MG63 (cell line): ENCODE measurements around the gene SSR2. TPM values are rescaled to one million over a fixed set of nuclear protein-coding genes. Genes with fewer than 3 reads are reported as not detected.
"Not testable (repeated sequence)": the region's sequence is repeated elsewhere in the genome, so short reads cannot be mapped to it uniquely, and the experiment has no call there.

Experiments
- DNase-seq: peaks from one replicate; pipeline ENCODE4 v3.0.0-alpha.2; 2020
- H3K27me3 ChIP-seq: fragments of 250-450 bp; sonication (Bioruptor Pico); 2 replicates; pipeline ENCODE4 v1.5.1; 2020; ENCODE audit warnings: mild to moderate bottlenecking, moderate library complexity
- H3K36me3 ChIP-seq: fragments of 250-450 bp; sonication (Bioruptor Pico); 2 replicates; pipeline ENCODE4 v1.5.1; 2020; ENCODE audit warnings: mild to moderate bottlenecking, moderate library complexity
- H3K4me3 ChIP-seq: fragments of 250-450 bp; sonication (Bioruptor Pico); 2 replicates; pipeline ENCODE4 v1.5.1; 2020; ENCODE audit warnings: mild to moderate bottlenecking, moderate library complexity
- H3K9me3 ChIP-seq: fragments of 250-450 bp; sonication (Bioruptor Pico); 2 replicates; pipeline ENCODE4 v1.5.1; 2020; ENCODE audit warnings: mild to moderate bottlenecking, moderate library complexity
- total RNA-seq: library from RNA; depleted of rRNA; stranded (reverse); fragments of >200 nt; shearing (Covaris generic); gene quantifications from 2 replicates; pipeline ENCODE4 v1.2.3, GENCODE V29; 2014; ENCODE audit warnings: low replicate concordance

SSR2 gene
- total RNA-seq, 1 experiment from 2014 or later = 387 TPM

DNA sequence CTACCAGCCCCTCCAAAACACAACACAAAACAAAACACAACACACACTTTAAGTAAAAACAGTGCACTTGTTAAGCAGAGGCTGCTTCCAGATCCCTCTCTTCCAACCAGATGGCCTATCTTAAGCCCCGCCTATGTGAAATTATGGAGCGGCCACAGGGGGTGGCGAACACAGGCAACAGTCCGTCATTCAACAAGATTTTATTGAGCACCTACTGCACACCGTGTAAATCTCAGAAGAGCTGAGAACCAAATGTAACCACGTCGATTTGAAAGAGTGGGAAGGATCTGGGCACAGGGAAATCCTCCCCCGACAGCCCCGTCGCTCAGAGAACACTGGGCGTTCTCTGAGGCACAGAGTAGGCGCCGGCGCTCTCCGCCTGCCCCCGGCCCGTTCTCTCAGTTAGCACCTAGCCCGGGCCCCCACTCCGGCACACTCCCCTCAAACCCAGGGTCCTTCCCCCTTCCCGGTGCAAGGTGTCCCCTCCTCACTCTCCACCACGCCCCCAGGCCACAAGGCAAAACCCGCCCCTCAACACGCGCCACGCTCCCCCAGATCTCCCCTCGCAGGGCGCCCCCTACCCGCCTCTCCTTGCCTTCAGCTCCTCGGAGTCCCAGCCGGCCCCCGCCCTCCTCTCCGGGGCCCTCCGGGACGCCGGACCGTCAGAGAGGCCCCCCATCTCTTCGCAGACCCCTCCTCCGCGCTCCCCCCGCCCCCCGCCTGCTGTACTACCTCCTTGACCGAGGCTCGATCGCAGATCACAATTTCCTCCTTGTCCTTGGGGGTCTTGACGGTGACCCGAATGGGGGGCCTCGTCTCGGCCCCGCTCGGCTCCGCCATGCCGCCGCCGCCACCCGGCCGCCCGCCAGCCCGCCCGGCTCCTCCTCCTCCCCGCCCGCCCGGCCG is 32.4 kb upstream of the SSR2 start:
- Histone ChIP-seq H3K4me3 (peak overlapping the region; percentile 84), H3K9me3 (no peaks in the 10 kb centered on the region), H3K27me3 (no peaks in the 10 kb centered on the region), H3K36me3 (peaks cover 31% of the 10 kb centered on the region)
- peak; percentile 71 for DNase-seq

- Histone ChIP-seq H3K36me3 (peaks cover 33% of the 10 kb centered on the region), H3K4me3 (no peak overlapping the region), H3K9me3 (no peaks in the 10 kb centered on the region), H3K27me3 (no peaks in the 10 kb centered on the region)
- no peak for DNase-seq
Observed at GRCh38 chr1:156051011-156051725, 30.4 kb upstream of the SSR2 start.

GRCh38 chr1:156050376-156050775 is 29.6 kb upstream of the SSR2 start:
- no peaks in the 10 kb centered on the region for H3K27me3 ChIP-seq
- H3K9me3 ChIP-seq = no peaks in the 10 kb centered on the region
- no peak for DNase-seq
- H3K4me3 ChIP-seq = no peak overlapping the region
- H3K36me3 ChIP-seq = peaks cover 35% of the 10 kb centered on the region

DNA sequence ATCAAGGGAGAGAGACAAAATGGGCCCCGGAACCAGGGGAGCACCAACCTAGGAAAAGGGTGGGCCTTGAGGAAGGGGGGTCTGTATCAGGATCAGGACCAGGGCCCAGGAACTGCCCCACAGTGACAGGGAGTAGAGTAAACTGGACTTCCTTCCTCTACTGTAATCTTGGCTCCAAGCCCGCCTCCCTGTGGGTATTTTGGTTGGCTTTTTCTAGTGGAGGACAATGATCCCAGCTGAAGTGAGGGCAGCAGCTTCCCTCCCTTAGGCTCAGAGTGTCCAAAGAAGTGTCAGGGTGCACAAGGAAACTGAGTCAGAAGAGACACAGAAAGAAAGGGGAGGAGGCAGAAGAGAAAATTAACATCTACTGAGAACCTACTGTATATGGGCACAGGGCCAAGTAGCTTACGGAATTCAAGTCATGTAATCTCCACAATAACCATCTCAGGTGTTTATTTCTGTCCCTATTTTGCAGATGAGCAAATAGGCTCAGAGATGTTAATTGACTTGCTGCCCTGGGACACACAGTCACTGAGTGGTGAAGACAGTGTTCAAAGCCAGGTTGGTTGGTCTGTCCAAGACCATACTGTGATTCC is 28.0 kb upstream of the SSR2 start:
- Histone ChIP-seq H3K36me3 (peaks cover 47% of the 10 kb centered on the region), H3K4me3 (no peak overlapping the region), H3K27me3 (no peaks in the 10 kb centered on the region), H3K9me3 (no peaks in the 10 kb centered on the region)
- peak; percentile 17 for DNase-seq

- H3K4me3 ChIP-seq = no peak overlapping the region
- peaks cover 71% of the 10 kb centered on the region for H3K36me3 ChIP-seq
- no peaks in the 10 kb centered on the region for H3K27me3 ChIP-seq
- no peak for DNase-seq
- no peaks in the 10 kb centered on the region for H3K9me3 ChIP-seq
Observed at GRCh38 chr1:156045076-156045475, 24.3 kb upstream of the SSR2 start.

- H3K36me3 ChIP-seq = peaks cover 63% of the 10 kb centered on the region
- H3K27me3 ChIP-seq = no peaks in the 10 kb centered on the region
- H3K4me3 ChIP-seq = no peak overlapping the region
- DNase-seq = no peak
- no peaks in the 10 kb centered on the region for H3K9me3 ChIP-seq
Observed at GRCh38 chr1:156042828-156043227, 22.1 kb upstream of the SSR2 start.

GRCh38 chr1:156034991-156035390 is 14.2 kb upstream of the SSR2 start:
- DNase-seq, H3K27me3 ChIP-seq, H3K9me3 ChIP-seq, H3K4me3 ChIP-seq: not testable (repeated sequence)
- H3K36me3 ChIP-seq = peaks cover 30% of the 10 kb centered on the region

GRCh38 chr1:156033011-156033410 is 12.3 kb upstream of the SSR2 start:
- Histone ChIP-seq H3K27me3 (no peaks in the 10 kb centered on the region), H3K4me3 (no peak overlapping the region), H3K9me3 (no peaks in the 10 kb centered on the region), H3K36me3 (peaks cover 18% of the 10 kb centered on the region)
- DNase-seq = peak; percentile 92

DNA sequence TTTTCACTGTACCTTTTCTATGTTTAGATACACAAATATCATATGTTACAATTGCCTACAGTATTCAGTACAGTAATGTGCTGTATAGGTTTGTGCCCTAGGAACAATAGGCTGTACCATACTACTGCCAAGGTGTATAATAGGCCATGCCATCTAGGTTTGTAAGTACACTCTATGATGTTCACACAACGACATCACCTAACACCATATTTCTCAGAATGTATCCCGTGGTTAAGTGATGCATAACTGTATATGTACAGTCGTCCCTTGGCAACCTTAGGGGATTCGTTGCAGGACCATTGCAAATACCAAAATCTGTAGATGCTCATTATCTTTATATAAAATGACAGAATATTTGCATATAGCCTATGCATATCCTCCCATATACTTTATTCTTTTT is 5.8 kb upstream of the SSR2 start:
- no peaks in the 10 kb centered on the region for H3K36me3 ChIP-seq
- no peak overlapping the region for H3K4me3 ChIP-seq
- no peaks in the 10 kb centered on the region for H3K9me3 ChIP-seq
- H3K27me3 ChIP-seq = no peaks in the 10 kb centered on the region
- DNase-seq = no peak

DNA sequence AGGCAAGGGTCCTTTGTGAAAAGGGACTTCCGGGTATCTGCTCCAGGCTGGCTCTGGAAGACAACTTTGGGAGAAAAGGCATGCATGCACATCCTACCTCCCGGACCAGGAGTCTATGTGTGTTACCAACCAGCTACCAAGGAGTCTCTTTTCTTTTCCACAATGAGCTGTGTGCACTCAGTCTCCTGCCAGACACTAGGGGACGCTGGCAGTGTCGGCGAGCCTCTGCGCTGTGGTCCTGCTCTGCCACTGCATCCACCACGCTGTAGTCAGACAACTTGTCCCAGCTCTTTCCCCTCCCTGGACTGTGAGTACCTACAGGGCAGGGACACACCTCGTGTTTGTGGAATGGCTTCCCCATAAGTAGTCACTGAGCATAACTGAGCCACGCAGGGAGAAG is 5.1 kb upstream of the SSR2 start:
- DNase-seq = peak; percentile 43
- Histone ChIP-seq H3K9me3 (no peaks in the 10 kb centered on the region), H3K36me3 (no peaks in the 10 kb centered on the region), H3K27me3 (no peaks in the 10 kb centered on the region), H3K4me3 (no peak overlapping the region)

DNA sequence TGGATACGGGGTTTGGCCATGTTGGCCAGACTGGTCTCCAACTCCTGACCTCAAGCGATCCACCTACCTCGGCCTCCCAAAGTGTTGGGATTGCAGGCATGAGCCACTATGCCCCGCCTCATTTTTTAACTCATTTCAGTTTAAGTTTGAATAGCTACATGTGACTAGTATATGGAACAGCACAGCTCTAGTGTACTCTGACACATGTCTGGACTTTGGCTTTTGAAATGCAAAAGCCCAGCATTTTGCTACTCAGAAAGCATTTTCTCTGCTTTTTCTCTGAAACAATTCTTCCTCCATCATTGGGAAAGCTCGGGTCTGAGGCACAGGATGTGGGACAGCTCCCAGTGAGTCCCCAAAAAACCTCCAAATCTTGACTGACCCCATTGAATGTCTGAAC is 4.0 kb upstream of the SSR2 start:
- H3K27me3 ChIP-seq = no peaks in the 10 kb centered on the region
- DNase-seq = no peak
- H3K9me3 ChIP-seq = no peaks in the 10 kb centered on the region
- peaks cover 2% of the 10 kb centered on the region for H3K36me3 ChIP-seq
- H3K4me3 ChIP-seq = no peak overlapping the region

GRCh38 chr1:156021954-156022353 is 1.2 kb upstream of the SSR2 start:
- Histone ChIP-seq H3K4me3 (no peak overlapping the region), H3K9me3 (no peaks in the 10 kb centered on the region), H3K36me3 (peaks cover 30% of the 10 kb centered on the region), H3K27me3 (no peaks in the 10 kb centered on the region)
- no peak for DNase-seq

DNA sequence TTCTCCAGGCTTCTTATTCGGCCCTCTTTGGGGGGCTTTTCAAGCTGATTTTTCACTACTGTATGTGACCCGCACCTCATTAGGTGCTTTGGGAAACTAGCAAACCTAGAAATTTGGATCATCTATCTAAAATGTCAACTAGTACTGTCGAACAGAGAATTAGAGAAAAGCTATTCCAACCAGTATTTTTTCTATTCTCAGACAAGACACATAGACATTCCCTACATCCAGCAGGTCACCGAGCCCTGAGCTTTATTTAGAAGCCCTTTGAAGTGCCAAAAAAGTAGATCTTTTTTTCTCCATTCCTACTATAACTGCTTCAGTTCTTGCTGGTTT is 310 bp upstream of the SSR2 start:
- DNase-seq = no peak
- H3K9me3 ChIP-seq = no peaks in the 10 kb centered on the region
- H3K4me3 ChIP-seq = peak overlapping the region; percentile 78
- no peaks in the 10 kb centered on the region for H3K27me3 ChIP-seq
- peaks cover 39% of the 10 kb centered on the region for H3K36me3 ChIP-seq

DNA sequence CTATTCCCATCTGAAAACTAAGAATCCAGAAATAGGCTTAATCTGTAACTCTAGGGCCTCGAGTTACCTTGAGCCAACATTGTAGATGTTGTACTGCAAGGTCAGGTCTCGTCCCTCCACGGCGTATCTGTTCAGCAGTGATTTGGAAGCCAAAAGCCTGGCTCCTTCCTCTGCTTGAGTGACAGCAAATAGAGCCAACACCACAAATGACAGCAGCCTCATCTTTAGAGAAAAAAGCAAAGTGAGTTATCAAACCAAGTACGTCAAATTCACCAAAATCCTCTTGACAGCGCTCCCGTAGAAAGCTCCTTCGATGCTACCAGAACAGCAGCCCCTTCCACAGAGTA is 832 bp downstream of the SSR2 start:
- DNase-seq = no peak
- Histone ChIP-seq H3K27me3 (no peaks in the 10 kb centered on the region), H3K9me3 (no peaks in the 10 kb centered on the region), H3K4me3 (peak overlapping the region; percentile 78), H3K36me3 (peaks cover 48% of the 10 kb centered on the region)

GRCh38 chr1:156014829-156015228 is 5.9 kb downstream of the SSR2 start:
- DNase-seq = no peak
- no peak overlapping the region for H3K4me3 ChIP-seq
- H3K9me3 ChIP-seq = no peaks in the 10 kb centered on the region
- H3K36me3 ChIP-seq = peaks cover 97% of the 10 kb centered on the region
- H3K27me3 ChIP-seq = no peaks in the 10 kb centered on the region

DNA sequence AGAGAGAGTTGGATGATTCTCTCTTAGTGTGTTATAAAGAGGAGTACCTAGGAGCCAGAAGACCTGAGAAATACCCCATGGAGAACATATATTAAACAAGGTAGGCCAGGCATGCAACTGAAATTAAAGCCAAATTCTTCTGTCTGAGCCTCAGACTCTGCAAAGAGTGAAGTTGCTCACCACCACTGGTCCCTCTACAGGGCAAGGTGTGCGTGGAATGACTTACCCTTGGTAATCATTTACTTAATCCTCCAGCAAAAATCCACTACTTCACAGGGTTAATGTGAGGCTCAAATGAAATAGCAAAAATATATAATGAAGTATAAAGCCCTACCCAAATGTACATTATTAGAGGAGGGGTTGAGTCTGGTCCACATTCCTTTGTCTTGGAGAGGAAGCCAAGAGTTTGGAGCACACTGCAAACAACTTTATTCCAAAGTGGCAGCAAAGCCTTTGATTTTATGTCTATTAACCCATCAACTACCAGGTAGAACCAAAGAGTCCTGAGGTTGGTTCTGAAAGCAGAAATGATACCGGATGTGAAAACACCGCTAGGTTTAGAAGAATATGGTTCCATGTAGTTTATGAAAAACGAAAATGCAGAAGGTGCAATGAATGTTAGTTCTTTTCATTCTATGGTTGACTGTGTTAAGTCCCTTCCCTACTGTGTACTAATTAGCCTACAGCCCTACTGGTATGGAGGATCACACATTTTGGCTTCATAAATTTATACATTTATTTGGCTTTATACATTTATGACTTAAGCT is 8.5 kb downstream of the SSR2 start:
- Histone ChIP-seq H3K4me3 (no peak overlapping the region), H3K36me3 (peaks cover 87% of the 10 kb centered on the region), H3K27me3 (no peaks in the 10 kb centered on the region), H3K9me3 (no peaks in the 10 kb centered on the region)
- DNase-seq = no peak

- peaks cover 65% of the 10 kb centered on the region for H3K36me3 ChIP-seq
- no peaks in the 10 kb centered on the region for H3K9me3 ChIP-seq
- no peaks in the 10 kb centered on the region for H3K27me3 ChIP-seq
- no peak overlapping the region for H3K4me3 ChIP-seq
- DNase-seq = no peak
Observed at GRCh38 chr1:156009404-156009803, 11.3 kb downstream of the SSR2 start.
